ENCODE data around the gene IL20RA.
"Not testable (repeated sequence)": the region's sequence is repeated elsewhere in the genome, so short reads cannot be mapped to it uniquely, and the experiment has no call there.

IL20RA gene

DNA sequence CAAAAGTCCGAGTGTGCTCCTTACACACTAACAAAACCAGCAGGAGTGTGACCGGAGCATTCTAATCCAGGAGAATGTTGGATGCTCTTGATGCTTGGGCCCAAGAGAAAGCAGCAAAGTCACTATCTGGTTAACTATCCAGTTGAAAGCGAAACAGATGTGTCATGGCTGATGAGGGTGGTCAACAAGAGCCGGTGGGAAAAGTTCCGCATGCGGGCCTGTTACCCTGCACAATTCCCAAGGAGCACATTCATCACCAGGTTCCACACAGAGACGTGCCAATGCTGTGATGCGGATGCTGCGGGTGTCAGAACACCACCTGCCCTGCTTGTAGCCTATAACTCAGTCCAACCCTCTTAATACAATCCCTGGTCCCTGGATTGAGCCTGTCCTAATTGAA is 38.7 kb downstream of the IL20RA start:
- DNase-seq (ENCODE audit: low spot score), result no peak

DNA sequence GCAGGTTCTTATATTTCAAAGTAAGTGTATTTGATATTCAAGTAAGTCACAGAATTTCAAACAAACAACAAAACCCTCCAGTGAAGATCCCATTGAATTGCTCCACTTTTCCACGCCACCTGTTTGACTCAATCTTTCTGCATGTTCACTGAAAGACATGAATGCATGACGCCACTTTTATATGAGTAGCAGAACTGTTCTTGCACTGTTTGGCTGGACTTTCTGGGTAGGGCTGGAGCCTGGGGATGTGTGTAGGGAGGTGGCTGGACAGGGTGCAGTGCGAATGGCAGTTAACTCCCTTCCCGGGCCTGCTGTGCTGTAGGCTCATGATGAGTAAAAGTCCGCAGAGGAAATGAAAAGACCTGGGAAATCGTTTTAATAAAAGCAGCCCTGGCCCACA is 39.7 kb downstream of the IL20RA start:
- no peak for DNase-seq (ENCODE audit: low spot score)

GRCh38 chr6:137002505-137002904 is 42.3 kb downstream of the IL20RA start:
- no peak for DNase-seq (ENCODE audit: low spot score)

GRCh38 chr6:137001977-137002302 is 42.8 kb downstream of the IL20RA start:
- no peak for DNase-seq (ENCODE audit: low spot score)

GRCh38 chr6:137001299-137001976 is 43.3 kb downstream of the IL20RA start:
- DNase-seq (ENCODE audit: low spot score), result no peak

DNA sequence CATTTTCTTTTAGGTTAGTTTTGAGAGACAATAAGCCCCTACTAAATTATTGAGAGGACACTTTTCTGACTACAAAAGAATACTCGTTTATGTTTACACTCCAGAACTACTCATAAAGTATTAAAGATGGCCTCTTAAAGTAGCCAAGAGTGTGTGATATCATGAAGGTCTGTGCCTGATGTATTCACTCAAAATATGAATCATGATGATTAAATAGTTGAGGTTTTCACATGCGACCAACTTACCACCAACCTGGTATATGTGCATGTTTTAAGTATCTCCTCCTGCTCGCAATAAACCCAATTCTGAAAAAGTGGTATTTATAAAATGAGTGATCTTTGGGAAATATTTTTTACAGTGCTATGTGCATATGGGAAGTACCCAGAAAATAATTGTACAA is 43.9 kb downstream of the IL20RA start:
- no peak for DNase-seq (ENCODE audit: low spot score)

DNA sequence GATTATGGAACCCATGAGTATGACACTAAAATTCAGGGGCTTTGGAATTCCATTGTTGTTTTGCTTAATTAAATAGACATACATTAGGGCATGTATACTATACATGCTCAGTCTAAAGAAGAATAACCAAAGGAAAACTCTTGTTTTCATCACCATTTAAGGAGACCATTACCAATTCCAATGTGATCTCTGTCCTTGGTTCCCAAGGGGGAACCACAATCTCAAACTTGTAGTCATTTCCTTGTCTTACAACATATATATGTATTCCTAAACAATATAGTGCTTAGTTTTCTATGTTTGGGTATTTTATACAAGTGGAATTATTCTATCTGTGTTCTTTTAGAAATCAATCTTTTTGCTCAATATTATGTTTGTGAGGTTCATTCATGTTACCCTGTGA is 49.2 kb downstream of the IL20RA start:
- DNase-seq (ENCODE audit: low spot score), result no peak

- DNase-seq (ENCODE audit: low spot score), result no peak
Observed at GRCh38 chr6:136994782-136995181, 50.0 kb downstream of the IL20RA start.

DNA sequence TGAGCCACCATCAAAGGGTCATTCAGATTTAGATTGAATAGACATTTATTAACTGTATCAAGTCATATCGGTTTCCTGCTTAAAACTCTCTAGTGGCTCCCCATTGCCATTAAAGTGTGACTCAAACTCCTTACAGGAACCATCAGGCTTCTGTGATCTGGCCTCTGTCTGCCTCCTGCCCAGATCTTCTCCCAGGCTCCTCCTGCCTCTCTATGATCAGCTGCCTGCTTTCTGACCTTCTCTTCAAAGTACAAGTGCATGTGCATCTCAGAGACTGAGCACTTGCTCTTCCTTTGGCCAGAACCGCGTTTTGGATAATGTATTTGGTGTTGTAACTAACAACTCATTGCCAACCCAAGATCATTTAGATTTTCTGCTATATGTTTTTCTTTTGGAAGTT is 52.7 kb downstream of the IL20RA start:
- DNase-seq (ENCODE audit: low spot score), result no peak

DNA sequence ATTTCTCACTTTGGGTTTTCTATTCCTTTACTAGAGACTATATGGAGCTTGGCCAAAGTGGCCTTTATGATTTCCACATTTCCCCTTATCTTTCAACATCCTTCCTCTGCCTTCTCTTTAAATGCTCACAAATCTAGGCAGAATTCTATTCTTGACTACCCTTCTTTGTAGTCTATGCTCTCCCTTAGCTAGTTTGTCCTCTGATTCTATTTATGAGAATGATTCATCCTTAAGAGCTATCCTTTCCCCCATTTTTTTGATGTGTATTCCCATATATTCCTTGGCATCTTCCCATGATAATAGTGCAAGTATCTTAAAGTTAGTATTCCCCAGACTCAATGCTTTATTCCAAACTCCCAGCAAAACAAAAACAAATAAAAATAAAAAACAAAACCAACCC is 53.1 kb downstream of the IL20RA start:
- DNase-seq (ENCODE audit: low spot score), result no peak

DNA sequence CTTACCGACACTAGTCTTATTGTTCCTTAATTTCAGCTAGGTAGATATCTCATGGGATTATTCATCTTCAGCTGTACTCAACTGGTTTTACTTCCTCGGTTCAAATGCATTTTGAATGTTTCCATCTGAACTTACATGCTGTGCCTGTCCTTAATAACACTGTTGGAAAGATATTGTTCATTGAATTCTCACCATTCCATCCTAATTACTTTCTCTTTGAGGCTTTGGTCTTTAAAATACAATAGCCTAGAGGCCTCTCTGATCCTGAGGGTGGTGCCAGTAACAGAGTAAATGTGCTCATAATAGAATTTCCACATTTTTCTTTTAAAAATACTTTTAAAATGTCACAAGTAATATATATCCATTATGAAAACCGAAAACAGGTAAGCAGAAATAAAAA is 54.0 kb downstream of the IL20RA start:
- no peak for DNase-seq (ENCODE audit: low spot score)

DNA sequence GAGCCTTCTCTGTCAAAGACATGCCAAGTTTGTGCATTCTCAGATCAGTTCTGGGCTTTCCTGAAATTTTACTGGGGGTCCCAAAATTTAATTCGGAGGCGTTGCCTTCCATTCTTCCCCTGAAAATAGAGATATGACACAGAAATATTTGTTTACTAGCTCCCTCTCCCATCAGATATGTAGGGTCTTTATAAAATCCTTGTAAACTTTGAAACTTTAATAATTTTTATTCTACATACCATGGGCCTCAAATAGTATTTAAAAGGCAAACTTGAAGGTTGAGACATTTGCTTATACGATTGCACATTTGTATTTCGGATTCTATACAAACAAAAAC is 54.6 kb downstream of the IL20RA start:
- DNase-seq (ENCODE audit: low spot score), result no peak

- DNase-seq (ENCODE audit: low spot score), result no peak
Observed at GRCh38 chr6:136989571-136990241, 55.1 kb downstream of the IL20RA start.

DNA sequence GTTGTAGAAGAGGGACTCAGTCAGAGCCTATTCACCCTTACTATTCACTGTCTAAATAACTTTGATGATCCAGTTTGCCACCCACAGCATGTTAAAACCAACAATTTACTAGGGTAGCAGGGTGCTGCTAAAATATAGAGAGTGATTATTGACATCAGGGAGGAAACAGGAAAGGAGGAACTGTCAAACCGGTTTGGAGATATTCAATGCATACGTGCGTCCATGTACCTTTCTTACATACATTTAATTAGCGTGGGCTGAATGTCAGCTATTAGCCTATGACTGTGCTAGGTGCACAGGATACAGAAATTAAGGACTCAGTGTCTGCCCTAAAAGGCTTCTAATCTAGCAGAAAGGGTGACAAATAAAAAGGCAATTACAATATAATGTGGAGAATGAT is 57.2 kb downstream of the IL20RA start:
- no peak for DNase-seq (ENCODE audit: low spot score)

- DNase-seq (ENCODE audit: low spot score), result no peak
Observed at GRCh38 chr6:136985502-136985901, 59.3 kb downstream of the IL20RA start.

- no peak for DNase-seq (ENCODE audit: low spot score)
Observed at GRCh38 chr6:136984578-136984977, 60.2 kb downstream of the IL20RA start.

GRCh38 chr6:136983687-136984086 is 61.1 kb downstream of the IL20RA start:
- DNase-seq (ENCODE audit: low spot score), result no peak

GRCh38 chr6:136982928-136983327 is 61.8 kb downstream of the IL20RA start:
- DNase-seq (ENCODE audit: low spot score), result no peak

DNA sequence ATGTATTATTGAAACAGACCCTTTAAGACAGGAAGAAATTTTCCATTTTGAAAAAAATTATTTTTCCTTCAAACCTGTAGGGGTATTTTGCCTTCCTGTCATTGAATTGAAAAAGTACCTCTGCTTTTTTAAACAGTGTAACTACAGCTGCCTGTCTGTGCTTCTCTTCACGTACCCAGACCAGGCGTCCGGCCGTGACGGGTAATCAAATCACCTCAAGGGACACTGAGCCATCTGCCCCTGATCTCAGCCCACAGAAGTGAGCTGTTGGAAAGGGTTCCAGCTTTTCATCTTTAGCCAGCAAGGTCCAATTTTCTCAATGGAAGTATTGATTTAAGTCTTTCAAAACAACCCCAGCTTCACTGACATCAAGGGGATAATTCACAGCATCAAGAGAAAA is 64.7 kb downstream of the IL20RA start:
- DNase-seq (ENCODE audit: low spot score), result no peak

DNA sequence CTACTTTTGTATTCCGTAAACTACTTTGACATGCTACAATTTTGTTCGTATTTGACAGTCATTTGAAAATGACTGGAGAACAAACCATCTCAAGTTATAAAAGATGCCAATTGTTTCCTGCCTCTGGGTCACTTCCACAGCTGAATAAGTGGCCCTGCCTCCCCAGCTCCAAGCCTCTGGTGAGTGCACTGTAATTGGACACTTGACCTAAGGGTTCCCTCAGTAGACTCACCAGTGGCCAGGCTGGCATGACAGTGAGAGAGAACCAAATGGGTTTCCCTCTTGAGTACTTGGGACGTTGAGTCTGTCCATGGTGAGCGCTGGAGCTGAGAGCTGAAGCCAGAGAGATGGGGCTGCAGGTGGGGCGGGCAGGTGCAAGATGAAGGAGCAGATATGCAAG is 65.6 kb downstream of the IL20RA start:
- DNase-seq (ENCODE audit: low spot score), result no peak

DNA sequence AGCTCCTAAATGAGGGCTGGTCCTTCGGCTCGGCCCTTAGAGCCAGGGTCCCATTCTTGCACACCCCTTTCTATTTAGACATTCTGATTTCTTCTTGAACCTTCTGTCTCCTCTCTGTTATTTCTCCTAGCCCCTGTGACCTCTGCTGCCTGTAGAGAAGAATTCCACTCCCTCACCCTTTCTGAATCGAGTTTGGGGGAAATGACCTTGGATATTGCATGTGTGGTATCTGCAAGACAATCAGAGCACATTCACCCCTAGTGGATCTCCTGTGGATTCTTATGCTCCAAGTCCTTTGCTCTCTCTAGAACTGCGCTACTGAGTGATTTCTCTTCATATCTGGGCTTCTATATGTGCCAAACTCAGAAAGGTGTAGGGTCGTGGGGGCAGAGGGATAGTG is 67.7 kb downstream of the IL20RA start:
- no peak for DNase-seq (ENCODE audit: low spot score)

- DNase-seq (ENCODE audit: low spot score), result no peak
Observed at GRCh38 chr6:136975089-136975715, 69.6 kb downstream of the IL20RA start.

- DNase-seq (ENCODE audit: low spot score), result not testable (repeated sequence)
Observed at GRCh38 chr6:136973781-136974180, 71.0 kb downstream of the IL20RA start.

DNA sequence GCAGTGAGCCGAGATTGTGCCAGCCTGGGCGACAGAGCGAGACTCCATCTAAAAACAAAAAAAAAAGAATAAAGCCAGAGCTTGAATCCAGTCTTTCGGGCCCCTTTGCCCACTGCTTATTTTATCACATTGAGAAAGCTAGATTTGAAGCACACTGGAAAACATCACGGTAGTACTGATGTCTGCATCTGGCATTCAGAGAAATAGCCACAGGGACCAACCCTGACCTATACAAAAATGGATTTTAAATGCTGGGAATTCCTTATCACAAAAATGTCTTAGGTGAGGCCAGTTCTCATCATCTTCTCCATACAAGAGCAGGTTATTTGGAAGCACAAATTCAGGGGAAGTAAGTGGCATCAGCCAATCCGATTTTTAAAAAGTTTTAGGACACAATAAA is 73.2 kb downstream of the IL20RA start:
- no peak for DNase-seq (ENCODE audit: low spot score)

Measured in CD4-positive, alpha-beta T cell treated with Interleukin-15 for 4 hours (primary cell).